Nucleus accumbens (tissue), 56 donors: ENCODE results near the gene PYROXD2.

Source experiments
- DNase-seq, 56 donors: peaks; one replicate each; lab custom pipeline; 2025; lab: John Stamatoyannopoulos, UW

PYROXD2 gene

GRCh38 chr10:98417481-98417959 is 2.5 kb upstream of the PYROXD2 start:
- no peak for DNase-seq

GRCh38 chr10:98416606-98417388 is 1.8 kb upstream of the PYROXD2 start:
- no peak for DNase-seq

- no peak for DNase-seq
These were observed 743 bp upstream of the PYROXD2 start for GRCh38 chr10:98415731-98416119.

- no peak for DNase-seq
These were observed 427 bp downstream of the PYROXD2 start for GRCh38 chr10:98414578-98414931.

- no peak for DNase-seq
These were observed 3.2 kb downstream of the PYROXD2 start for GRCh38 chr10:98411768-98412167.

GRCh38 chr10:98411166-98411565 is 3.8 kb downstream of the PYROXD2 start:
- no peak for DNase-seq

- DNase-seq, result no peak
These were observed 4.2 kb downstream of the PYROXD2 start for GRCh38 chr10:98410759-98411158.

- no peak for DNase-seq
These were observed 4.7 kb downstream of the PYROXD2 start for GRCh38 chr10:98410135-98410743.

GRCh38 chr10:98408799-98409198 is 6.2 kb downstream of the PYROXD2 start:
- DNase-seq, result no peak

GRCh38 chr10:98407744-98408241 is 7.2 kb downstream of the PYROXD2 start:
- no peak for DNase-seq

GRCh38 chr10:98407017-98407743 is 7.8 kb downstream of the PYROXD2 start:
- DNase-seq, result no peak

- peak in 18 of 56 donors; percentile 1 to 43 (median 16) for DNase-seq
These were observed 9.6 kb downstream of the PYROXD2 start for GRCh38 chr10:98405422-98405821.

- DNase-seq, result no peak
These were observed 10.2 kb downstream of the PYROXD2 start for GRCh38 chr10:98404571-98405359.

GRCh38 chr10:98403812-98404504 is 11.0 kb downstream of the PYROXD2 start:
- no peak for DNase-seq

GRCh38 chr10:98402931-98403718 is 11.9 kb downstream of the PYROXD2 start:
- DNase-seq, result no peak

- DNase-seq, result no peak
These were observed 12.5 kb downstream of the PYROXD2 start for GRCh38 chr10:98402478-98402877.

- no peak for DNase-seq
These were observed 14.5 kb downstream of the PYROXD2 start for GRCh38 chr10:98400482-98400881.

GRCh38 chr10:98399784-98400183 is 15.2 kb downstream of the PYROXD2 start:
- DNase-seq, result no peak

GRCh38 chr10:98397089-98397600 is 17.8 kb downstream of the PYROXD2 start:
- no peak for DNase-seq
